ENCODE results near the gene DVL2. TPM values are rescaled to one million over a fixed set of nuclear protein-coding genes. Genes with fewer than 3 reads are reported as not detected.

The DVL2 gene
- total and polyA plus RNA-seq, 2 donors (not counting 1 experiment from before 2014, with no cell fraction given), result 8.1 to 91.8 TPM

- Histone ChIP-seq H3K4me1 (ENCODE audit: control insufficient read depth, extremely low read depth, insufficient read depth, low read length) (peaks cover 5% of the 10 kb centered on the region), H3K9me3 (ENCODE audit: control insufficient read depth, insufficient read depth, low read depth, low read length) (no peaks in the 10 kb centered on the region), H2AFZ (ENCODE audit: low read length) (no peak overlapping the region), H3K9ac (ENCODE audit: insufficient read depth, low read length) (no peak overlapping the region), H3K27ac (ENCODE audit: insufficient read depth, low read length) (no peak overlapping the region), H3K79me2 (ENCODE audit: control insufficient read depth, insufficient read depth, low read length) (no peaks in the 10 kb centered on the region), H4K20me1 (ENCODE audit: control insufficient read depth, extremely low read depth, insufficient read depth, low read length) (no peaks in the 10 kb centered on the region), H3K36me3 (ENCODE audit: control insufficient read depth, insufficient read depth, low read length) (peaks cover 12% of the 10 kb centered on the region), H3K27me3 (ENCODE audit: control insufficient read depth, insufficient read depth, low read length) (no peaks in the 10 kb centered on the region), H3K4me2 (ENCODE audit: extremely low read depth, insufficient read depth, low read length) (no peak overlapping the region), H3K4me3 (replicated peaks in 1 of 4; ENCODE audit: control extremely low read depth in 1 of 4, insufficient read depth in 1 of 4, low read depth in 3 of 4, low read length in 4 of 4) (no peak overlapping the region)
- TF ChIP-seq, protein P1, sequence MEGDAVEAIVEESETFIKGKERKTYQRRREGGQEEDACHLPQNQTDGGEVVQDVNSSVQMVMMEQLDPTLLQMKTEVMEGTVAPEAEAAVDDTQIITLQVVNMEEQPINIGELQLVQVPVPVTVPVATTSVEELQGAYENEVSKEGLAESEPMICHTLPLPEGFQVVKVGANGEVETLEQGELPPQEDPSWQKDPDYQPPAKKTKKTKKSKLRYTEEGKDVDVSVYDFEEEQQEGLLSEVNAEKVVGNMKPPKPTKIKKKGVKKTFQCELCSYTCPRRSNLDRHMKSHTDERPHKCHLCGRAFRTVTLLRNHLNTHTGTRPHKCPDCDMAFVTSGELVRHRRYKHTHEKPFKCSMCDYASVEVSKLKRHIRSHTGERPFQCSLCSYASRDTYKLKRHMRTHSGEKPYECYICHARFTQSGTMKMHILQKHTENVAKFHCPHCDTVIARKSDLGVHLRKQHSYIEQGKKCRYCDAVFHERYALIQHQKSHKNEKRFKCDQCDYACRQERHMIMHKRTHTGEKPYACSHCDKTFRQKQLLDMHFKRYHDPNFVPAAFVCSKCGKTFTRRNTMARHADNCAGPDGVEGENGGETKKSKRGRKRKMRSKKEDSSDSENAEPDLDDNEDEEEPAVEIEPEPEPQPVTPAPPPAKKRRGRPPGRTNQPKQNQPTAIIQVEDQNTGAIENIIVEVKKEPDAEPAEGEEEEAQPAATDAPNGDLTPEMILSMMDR (conservative IDR thresholded peaks at IDR 0.05 in 1 of 2, IDR thresholded peaks at IDR 0.05 in 1 of 2; ENCODE audit: low read depth in 1 of 2, low read length in 2 of 2), result no peak
- no peak for TF ChIP-seq EZH2 (IDR thresholded peaks at IDR 0.05; ENCODE audit: low read length, missing control alignments)
- no peak for DNase-seq (ENCODE audit: low read depth in 2 of 2)
Observed at GRCh38 chr17:7203391-7203790, 30.9 kb downstream of the DVL2 start.

DNA sequence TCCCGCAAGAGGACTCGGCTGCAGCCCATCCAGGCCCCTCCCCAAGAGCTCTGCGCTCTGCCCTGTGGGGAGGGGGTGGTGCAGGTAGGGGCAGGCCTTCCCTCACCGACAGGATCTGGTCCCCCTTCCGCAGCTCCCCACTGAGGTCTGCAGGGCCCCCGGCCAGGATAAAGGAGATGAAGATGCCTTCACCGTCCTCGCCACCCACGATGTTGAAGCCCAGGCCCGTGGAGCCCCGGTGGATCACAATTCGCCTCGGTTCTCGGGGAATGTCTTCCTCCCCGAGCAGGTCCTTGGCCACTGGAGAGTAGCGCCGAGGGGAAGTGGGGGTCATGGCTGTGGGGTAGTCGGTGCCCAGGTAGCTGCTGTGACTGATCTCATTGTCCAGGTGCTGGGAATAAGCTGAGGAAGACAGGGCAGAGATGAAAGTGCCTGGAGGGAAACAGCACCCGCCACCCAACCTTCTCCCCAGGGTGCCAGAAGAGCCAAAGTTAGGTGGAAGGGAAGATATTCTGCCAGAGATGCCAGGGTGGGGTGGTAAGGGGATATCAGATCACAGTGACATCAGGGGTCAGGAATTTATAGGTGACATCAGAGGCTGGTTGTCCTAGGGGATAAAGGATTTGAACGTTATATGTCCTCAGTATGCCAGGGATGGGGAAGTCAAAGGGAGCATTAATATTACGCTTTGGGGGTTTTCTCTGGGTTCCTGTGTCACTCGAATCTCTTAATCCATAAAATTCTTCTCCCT lies 37.5 kb downstream of the DVL2 start:
- H3K27me3 ChIP-seq (ENCODE audit: control insufficient read depth, insufficient read depth, low read length), result no peaks in the 10 kb centered on the region
- H3K79me2 ChIP-seq (ENCODE audit: control insufficient read depth, insufficient read depth, low read length), result no peaks in the 10 kb centered on the region
- H3K4me2 ChIP-seq (ENCODE audit: extremely low read depth, insufficient read depth, low read length), result no peak overlapping the region
- H3K27ac ChIP-seq (ENCODE audit: insufficient read depth, low read length), result no peak overlapping the region
- H3K9ac ChIP-seq (ENCODE audit: insufficient read depth, low read length), result no peak overlapping the region
- TF ChIP-seq EZH2 (IDR thresholded peaks at IDR 0.05; ENCODE audit: low read length, missing control alignments), result no peak
- TF ChIP-seq, protein P1 (conservative IDR thresholded peaks at IDR 0.05 in 1 of 2, IDR thresholded peaks at IDR 0.05 in 1 of 2; ENCODE audit: low read depth in 1 of 2, low read length in 2 of 2), result no peak
- no peak for DNase-seq (ENCODE audit: low read depth in 2 of 2)
- no peak overlapping the region for H2AFZ ChIP-seq (ENCODE audit: low read length)
- peaks cover 15% of the 10 kb centered on the region for H3K36me3 ChIP-seq (ENCODE audit: control insufficient read depth, insufficient read depth, low read length)
- H3K4me1 ChIP-seq (ENCODE audit: control insufficient read depth, extremely low read depth, insufficient read depth, low read length), result no peaks in the 10 kb centered on the region
- H4K20me1 ChIP-seq (ENCODE audit: control insufficient read depth, extremely low read depth, insufficient read depth, low read length), result no peaks in the 10 kb centered on the region
- no peaks in the 10 kb centered on the region for H3K9me3 ChIP-seq (ENCODE audit: control insufficient read depth, insufficient read depth, low read depth, low read length)
- no peak overlapping the region for H3K4me3 ChIP-seq (replicated peaks in 1 of 4; ENCODE audit: control extremely low read depth in 1 of 4, insufficient read depth in 1 of 4, low read depth in 3 of 4, low read length in 4 of 4)

DNA sequence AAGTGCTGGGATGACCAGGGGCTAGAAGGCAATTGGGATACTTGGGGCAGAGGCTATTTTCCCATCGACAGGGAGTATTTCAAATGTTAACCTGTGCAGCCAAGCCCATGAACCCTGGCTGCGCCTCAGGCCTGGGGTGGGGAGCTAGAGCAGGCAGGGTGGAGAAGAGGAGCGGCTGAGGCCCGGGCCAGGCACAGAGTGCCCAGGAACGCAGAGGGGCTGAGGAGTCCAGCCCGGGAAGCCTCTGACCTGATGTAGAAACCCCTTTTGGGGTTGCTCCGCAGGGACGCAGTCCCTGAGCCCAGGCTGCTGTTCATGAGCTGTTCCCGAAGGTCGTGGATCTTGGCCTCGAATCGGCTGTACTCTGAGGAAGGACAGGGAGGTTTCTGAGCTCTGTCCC lies 38.3 kb downstream of the DVL2 start:
- H3K36me3 ChIP-seq (ENCODE audit: control insufficient read depth, insufficient read depth, low read length), result peaks cover 17% of the 10 kb centered on the region
- no peak overlapping the region for H3K4me2 ChIP-seq (ENCODE audit: extremely low read depth, insufficient read depth, low read length)
- H3K79me2 ChIP-seq (ENCODE audit: control insufficient read depth, insufficient read depth, low read length), result no peaks in the 10 kb centered on the region
- H2AFZ ChIP-seq (ENCODE audit: low read length), result no peak overlapping the region
- H3K27me3 ChIP-seq (ENCODE audit: control insufficient read depth, insufficient read depth, low read length), result no peaks in the 10 kb centered on the region
- H3K4me1 ChIP-seq (ENCODE audit: control insufficient read depth, extremely low read depth, insufficient read depth, low read length), result no peaks in the 10 kb centered on the region
- H4K20me1 ChIP-seq (ENCODE audit: control insufficient read depth, extremely low read depth, insufficient read depth, low read length), result no peaks in the 10 kb centered on the region
- no peak overlapping the region for H3K27ac ChIP-seq (ENCODE audit: insufficient read depth, low read length)
- no peaks in the 10 kb centered on the region for H3K9me3 ChIP-seq (ENCODE audit: control insufficient read depth, insufficient read depth, low read depth, low read length)
- no peak for TF ChIP-seq EZH2 (IDR thresholded peaks at IDR 0.05; ENCODE audit: low read length, missing control alignments)
- TF ChIP-seq, protein P1 (conservative IDR thresholded peaks at IDR 0.05 in 1 of 2, IDR thresholded peaks at IDR 0.05 in 1 of 2; ENCODE audit: low read depth in 1 of 2, low read length in 2 of 2), result no peak
- H3K4me3 ChIP-seq (replicated peaks in 1 of 4; ENCODE audit: control extremely low read depth in 1 of 4, insufficient read depth in 1 of 4, low read depth in 3 of 4, low read length in 4 of 4), result no peak overlapping the region
- no peak overlapping the region for H3K9ac ChIP-seq (ENCODE audit: insufficient read depth, low read length)
- no peak for DNase-seq (ENCODE audit: low read depth in 2 of 2)
